H9 (cell line): ENCODE measurements around the gene MARS1. TPM values are rescaled to one million over a fixed set of nuclear protein-coding genes. Genes with fewer than 3 reads are reported as not detected.

Experiments
- DNase-seq: peaks from one replicate; pipeline ENCODE4 v3.0.0-alpha.2; 2017
- H2AFZ ChIP-seq: one replicate; pipeline ENCODE4 v1.6.1; 2013; ENCODE audit warnings: mild to moderate bottlenecking, low read length, control low read depth, moderate library complexity
- H2AK5ac ChIP-seq: 2 replicates; pipeline ENCODE4 v1.6.1; 2013; ENCODE audit warnings: low read length, control low read depth, mixed read lengths; ENCODE audit not compliant: insufficient read length
- H2BK120ac ChIP-seq: one replicate; pipeline ENCODE4 v1.6.1; 2013; ENCODE audit warnings: low read depth, mild to moderate bottlenecking, low read length, control low read depth, inconsistent platforms; ENCODE audit not compliant: poor library complexity, severe bottlenecking
- H2BK12ac ChIP-seq: 2 replicates; pipeline ENCODE4 v1.6.1; 2013; ENCODE audit warnings: low read length, control low read depth, mixed read lengths, low read depth; ENCODE audit not compliant: insufficient read length
- H2BK15ac ChIP-seq: 2 replicates; pipeline ENCODE4 v1.6.1; 2013; ENCODE audit warnings: low read depth, low read length, control low read depth
- H2BK20ac ChIP-seq: one replicate; pipeline ENCODE4 v1.6.1; 2013; ENCODE audit warnings: low read depth, mild to moderate bottlenecking, low read length, control low read depth, inconsistent platforms; ENCODE audit not compliant: poor library complexity, severe bottlenecking
- H2BK5ac ChIP-seq: 2 replicates; pipeline ENCODE4 v1.6.1; 2013; ENCODE audit warnings: low read length, control low read depth, mixed read lengths; ENCODE audit not compliant: insufficient read length
- H3K14ac ChIP-seq: 2 replicates; pipeline ENCODE4 v1.6.1; 2013; ENCODE audit warnings: low read length, control low read depth; ENCODE audit not compliant: insufficient read depth
- H3K18ac ChIP-seq: 2 replicates; pipeline ENCODE4 v1.6.1; 2013; ENCODE audit warnings: low read depth, mild to moderate bottlenecking, mixed read lengths, low read length, control low read depth; ENCODE audit not compliant: insufficient read length
- H3K23ac ChIP-seq: 2 replicates; pipeline ENCODE4 v1.6.1; 2013; ENCODE audit warnings: low read length, control low read depth, mixed read lengths, low read depth; ENCODE audit not compliant: insufficient read length
- H3K23me2 ChIP-seq: 2 replicates; pipeline ENCODE4 v1.6.1; 2013; ENCODE audit warnings: low read depth, mild to moderate bottlenecking, mixed read lengths, low read length, control low read depth; ENCODE audit not compliant: insufficient read length, poor library complexity, severe bottlenecking
- H3K27ac ChIP-seq: 2 replicates; pipeline ENCODE4 v1.5.1; 2013; ENCODE audit warnings: low read length, control low read depth, mixed read lengths, low read depth; ENCODE audit not compliant: insufficient read length
- H3K27me3 ChIP-seq: 2 replicates; pipeline ENCODE4 v1.6.1; 2013; ENCODE audit warnings: low read length, control low read depth, inconsistent platforms; ENCODE audit not compliant: insufficient read depth
- H3K4ac ChIP-seq: 2 replicates; pipeline ENCODE4 v1.6.1; 2013; ENCODE audit warnings: low read depth, mild to moderate bottlenecking, control low read depth, inconsistent platforms, low read length, moderate library complexity
- H3K4me1 ChIP-seq: 2 replicates; pipeline ENCODE4 v1.6.1; 2013; ENCODE audit warnings: low read length, control low read depth, inconsistent platforms; ENCODE audit not compliant: insufficient read depth
- H3K4me2 ChIP-seq: 2 replicates; pipeline ENCODE4 v1.6.1; 2013; ENCODE audit warnings: low read length, control low read depth, mixed read lengths; ENCODE audit not compliant: insufficient read length, insufficient read depth
- H3K56ac ChIP-seq: 2 replicates; pipeline ENCODE4 v1.6.1; 2013; ENCODE audit warnings: low read depth, mild to moderate bottlenecking, mixed read lengths, low read length, control low read depth; ENCODE audit not compliant: insufficient read length
- H3K79me1 ChIP-seq: 2 replicates; pipeline ENCODE4 v1.6.1; 2013; ENCODE audit warnings: low read depth, mild to moderate bottlenecking, moderate library complexity, low read length, control low read depth, inconsistent platforms; ENCODE audit not compliant: insufficient read depth, poor library complexity, severe bottlenecking
- H3K79me2 ChIP-seq: 2 replicates; pipeline ENCODE4 v1.6.1; 2013; ENCODE audit warnings: low read length, control low read depth, inconsistent platforms; ENCODE audit not compliant: insufficient read depth
- H3K9ac ChIP-seq: 2 replicates; pipeline ENCODE4 v1.6.1; 2013; ENCODE audit warnings: low read length, control low read depth, mixed read lengths; ENCODE audit not compliant: insufficient read length; ENCODE audit errors: extremely low read depth
- H3K9me3 ChIP-seq: one replicate; pipeline ENCODE4 v1.6.1; 2013; ENCODE audit warnings: low read depth, low read length, inconsistent platforms; ENCODE audit not compliant: control insufficient read depth
- H3T11ph ChIP-seq: one replicate; pipeline ENCODE4 v1.6.1; 2013; ENCODE audit warnings: mild to moderate bottlenecking, low read length, control low read depth, inconsistent platforms
- H4K20me1 ChIP-seq: one replicate; pipeline ENCODE4 v1.6.1; 2013; ENCODE audit not compliant: control insufficient read depth, insufficient read length, insufficient read depth
- H4K5ac ChIP-seq: 2 replicates; pipeline ENCODE4 v1.6.1; 2013; ENCODE audit warnings: low read depth, mild to moderate bottlenecking, mixed read lengths, low read length, control low read depth; ENCODE audit not compliant: insufficient read length
- H4K8ac ChIP-seq: replicated peaks from 2 replicates; pipeline ENCODE4 v1.6.1; 2013; ENCODE audit warnings: low read length, control low read depth, mixed read lengths, low read depth; ENCODE audit not compliant: insufficient read length
- H4K91ac ChIP-seq: 2 replicates; pipeline ENCODE4 v1.6.1; 2013; ENCODE audit warnings: low read depth, mild to moderate bottlenecking, moderate library complexity, mixed read lengths, low read length, control low read depth; ENCODE audit not compliant: insufficient read length
- H3K27ac Mint-ChIP-seq, 3 experiments: 2 replicates in 2 of 3; 3 replicates in 1 of 3; pipeline ENCODE4 v1.8.0; 2020 to 2021; ENCODE audit warnings: mixed read lengths in 3 of 3, mild to moderate bottlenecking in 1 of 3, moderate library complexity in 1 of 3
- H3K27me3 Mint-ChIP-seq: 2 replicates; pipeline ENCODE4 v1.8.0; 2021; ENCODE audit warnings: low read depth, mild to moderate bottlenecking, moderate library complexity, mixed read lengths
- H3K36me3 Mint-ChIP-seq, 3 experiments: 2 replicates in 2 of 3; 3 replicates in 1 of 3; pipeline ENCODE4 v1.8.0; 2020 to 2021; ENCODE audit warnings: low read depth in 3 of 3, mixed read lengths in 3 of 3; ENCODE audit not compliant: insufficient read depth in 1 of 3
- H3K4me1 Mint-ChIP-seq, 2 experiments: 2 replicates each; pipeline ENCODE4 v1.8.0; 2020; ENCODE audit warnings: mixed read lengths in 2 of 2
- H3K4me3 Mint-ChIP-seq, 2 experiments: 2 replicates in 1 of 2; 3 replicates in 1 of 2; pipeline ENCODE4 v1.8.0; 2020 to 2021; ENCODE audit warnings: mild to moderate bottlenecking in 2 of 2, mixed read lengths in 2 of 2, moderate library complexity in 1 of 2
- H3K9me3 Mint-ChIP-seq, 2 experiments: 2 replicates in 1 of 2; 3 replicates in 1 of 2; pipeline ENCODE4 v1.8.0; 2020; ENCODE audit warnings: mild to moderate bottlenecking in 2 of 2, mixed read lengths in 2 of 2, moderate library complexity in 1 of 2
- WGBS: extraction: QIAGEN DNeasy Blood & Tissue Kit; methylation state at CpG from one replicate; pipeline ENCODE4 v1.1.7; 2013; ENCODE audit warnings: missing lambda C conversion rate, low lambda C conversion rate, mixed read lengths; ENCODE audit not compliant: insufficient read length; ENCODE audit errors: extremely low coverage; 5-methylcytosine and 5-hydroxymethylcytosine counted together
- total RNA-seq: library from RNA; stranded (reverse); gene quantifications from 2 replicates; pipeline ENCODE4 v1.2.1, GENCODE V29; 2021
- TF ChIP-seq, protein P1 (sequence below): fragments of 200-600 bp; sonication (generic); conservative IDR thresholded peaks from 3 replicates; pipeline ENCODE4 v1.8.0; 2021; ENCODE audit warnings: antibody characterized with exemption, mild to moderate bottlenecking

MARS1 gene
- total RNA-seq, 1 experiment from 2014 or later, result 368 TPM

GRCh38 chr12:57529831-57530230, 42.0 kb downstream of the MARS1 start:
- Histone ChIP-seq H4K8ac (no peak overlapping the region), H3K23me2 (no peaks in the 10 kb centered on the region), H3K9me3 (no peaks in the 10 kb centered on the region), H2AFZ (no peak overlapping the region), H4K91ac (no peak overlapping the region), H2BK20ac (no peak overlapping the region), H2AK5ac (no peak overlapping the region), H3K18ac (no peak overlapping the region), H3K79me1 (no peaks in the 10 kb centered on the region), H2BK12ac (no peak overlapping the region), H3K27ac (no peak overlapping the region), H2BK5ac (no peak overlapping the region), H3K23ac (no peak overlapping the region), H3K27me3 (no peaks in the 10 kb centered on the region), H3K56ac (no peak overlapping the region), H3K4me1 (no peaks in the 10 kb centered on the region; the same call in 1 of the 2 replicates), H2BK15ac (no peak overlapping the region), H3K4me2 (no peak overlapping the region), H3T11ph (no peak overlapping the region), H3K79me2 (no peaks in the 10 kb centered on the region), H3K9ac (no peak overlapping the region), H4K5ac (no peak overlapping the region), H2BK120ac (no peak overlapping the region), H3K4ac (no peak overlapping the region), H4K20me1 (no peaks in the 10 kb centered on the region), H3K14ac (no peak overlapping the region)
- no peaks in the 10 kb centered on the region for H3K9me3 Mint-ChIP-seq
- H3K27ac Mint-ChIP-seq, result peak overlapping the region in 1 of 3 experiments; percentile 45; a peak in 2 of 7 replicates
- no peak for DNase-seq
- H3K36me3 Mint-ChIP-seq, result peaks cover 26 to 83% (median 81%) of the 10 kb centered on the region in 3 experiments; a peak in 6 of 7 replicates
- H3K27me3 Mint-ChIP-seq, result no peaks in the 10 kb centered on the region
- WGBS, result no CpG with 5 or more reads among the region's 6 CpGs
- H3K4me1 Mint-ChIP-seq, result peaks cover 0 to 17% of the 10 kb centered on the region in 2 experiments; a peak in 2 of 4 replicates
- no peak overlapping the region for H3K4me3 Mint-ChIP-seq
- TF ChIP-seq, protein P1, sequence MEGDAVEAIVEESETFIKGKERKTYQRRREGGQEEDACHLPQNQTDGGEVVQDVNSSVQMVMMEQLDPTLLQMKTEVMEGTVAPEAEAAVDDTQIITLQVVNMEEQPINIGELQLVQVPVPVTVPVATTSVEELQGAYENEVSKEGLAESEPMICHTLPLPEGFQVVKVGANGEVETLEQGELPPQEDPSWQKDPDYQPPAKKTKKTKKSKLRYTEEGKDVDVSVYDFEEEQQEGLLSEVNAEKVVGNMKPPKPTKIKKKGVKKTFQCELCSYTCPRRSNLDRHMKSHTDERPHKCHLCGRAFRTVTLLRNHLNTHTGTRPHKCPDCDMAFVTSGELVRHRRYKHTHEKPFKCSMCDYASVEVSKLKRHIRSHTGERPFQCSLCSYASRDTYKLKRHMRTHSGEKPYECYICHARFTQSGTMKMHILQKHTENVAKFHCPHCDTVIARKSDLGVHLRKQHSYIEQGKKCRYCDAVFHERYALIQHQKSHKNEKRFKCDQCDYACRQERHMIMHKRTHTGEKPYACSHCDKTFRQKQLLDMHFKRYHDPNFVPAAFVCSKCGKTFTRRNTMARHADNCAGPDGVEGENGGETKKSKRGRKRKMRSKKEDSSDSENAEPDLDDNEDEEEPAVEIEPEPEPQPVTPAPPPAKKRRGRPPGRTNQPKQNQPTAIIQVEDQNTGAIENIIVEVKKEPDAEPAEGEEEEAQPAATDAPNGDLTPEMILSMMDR, result no peak
